Endothelial cell of umbilical vein (primary cell): ENCODE measurements around the gene ZNF711. TPM values are rescaled to one million over a fixed set of nuclear protein-coding genes. Genes with fewer than 3 reads are reported as not detected.
A peak's percentile ranks its signal among the peaks of the same experiment; 100 is the strongest.

Experiments
- BruUV-seq: library from RNA; stranded (reverse); fragments of 400-500 nt; replicated peaks from 2 replicates; lab custom pipeline; 2021; lab: Mats Ljungman, UMichigan
- CTCF ChIA-PET: fragments of 300-600, 350-600 bp; sonication (Branson Sonifier 250); formaldehyde crosslinking; loops from one replicate; lab custom pipeline; 2021; ENCODE audit warnings: antibody characterized with exemption, inconsistent platforms; lab: Charles Lee
- POLR2A ChIA-PET: fragments of 300-600, 350-600 bp; sonication (Branson Sonifier 250); formaldehyde crosslinking; loops from one replicate; lab custom pipeline; 2021; ENCODE audit warnings: antibody characterized with exemption, inconsistent platforms; lab: Charles Lee
- DNase-seq: peaks from one replicate; pipeline ENCODE4 v3.0.0-alpha.2; 2011; ENCODE audit warnings: low read depth, low spot score
- FAIRE-seq: peaks from 2 replicates; lab custom pipeline; 2011; peaks lifted over from hg19 to GRCh38; lab: Jason Lieb, UNC
- H2AFZ ChIP-seq: 2 replicates; pipeline ENCODE4 v1.6.0; 2012; ENCODE audit warnings: low read depth, low read length, control low read depth, inconsistent platforms
- H3K27ac ChIP-seq: 2 replicates; pipeline ENCODE4 v1.5.1; 2011; ENCODE audit warnings: low read depth, mild to moderate bottlenecking, control low read depth, low read length, moderate library complexity; ENCODE audit not compliant: insufficient read depth
- H3K27me3 ChIP-seq, 2 experiments: 2 replicates each; pipeline versions ENCODE4 v1.6.0 to v1.6.1; 2011; ENCODE audit warnings: low read length in 2 of 2, mixed read lengths in 1 of 2; ENCODE audit not compliant: control insufficient read depth in 2 of 2, insufficient read depth in 2 of 2
- H3K36me3 ChIP-seq, 2 experiments: 2 replicates in 1 of 2; 3 replicates in 1 of 2; pipeline ENCODE4 v1.5.1; 2011; ENCODE audit warnings: low read length in 2 of 2, mild to moderate bottlenecking in 1 of 2, moderate library complexity in 1 of 2; ENCODE audit not compliant: control insufficient read depth in 2 of 2, insufficient read depth in 2 of 2; ENCODE audit errors: extremely low read depth in 1 of 2
- H3K4me1 ChIP-seq: 3 replicates; pipeline ENCODE4 v1.5.1; 2011; ENCODE audit warnings: mild to moderate bottlenecking, low read length; ENCODE audit not compliant: control insufficient read depth, insufficient read depth; ENCODE audit errors: extremely low read depth
- H3K4me2 ChIP-seq: 2 replicates; pipeline ENCODE4 v1.6.1; 2011; ENCODE audit warnings: low read length, control low read depth, mixed read lengths; ENCODE audit not compliant: insufficient read depth
- H3K4me3 ChIP-seq, 3 experiments: fragments of 200-600 bp in 1 of 3; sonication (generic), shearing (Covaris generic) in 1 of 3; replicated peaks in 1 of 3; 2 replicates each; pipeline ENCODE4 v1.5.1; 2011 to 2016; ENCODE audit warnings: control low read depth in 3 of 3, low read length in 3 of 3, mild to moderate bottlenecking in 2 of 3, inconsistent platforms in 1 of 3, low read depth in 1 of 3, moderate library complexity in 1 of 3; ENCODE audit not compliant: insufficient read depth in 1 of 3
- H3K79me2 ChIP-seq: 2 replicates; pipeline ENCODE4 v1.6.0; 2012; ENCODE audit warnings: low read length, inconsistent platforms; ENCODE audit not compliant: control insufficient read depth, insufficient read depth
- H3K9ac ChIP-seq: replicated peaks from 2 replicates; pipeline ENCODE3; 2011; ENCODE audit warnings: low read length, control low read depth; ENCODE audit not compliant: insufficient read depth; ENCODE audit errors: extremely low read depth
- H3K9me1 ChIP-seq: replicated peaks from 3 replicates; pipeline ENCODE4 v1.6.0; 2011; ENCODE audit warnings: mild to moderate bottlenecking, low read length; ENCODE audit not compliant: control insufficient read depth, insufficient read depth; ENCODE audit errors: extremely low read depth
- H3K9me3 ChIP-seq: replicated peaks from 2 replicates; pipeline ENCODE4 v1.5.1; 2012; ENCODE audit warnings: low read length, inconsistent platforms; ENCODE audit not compliant: control insufficient read depth, insufficient read depth
- H4K20me1 ChIP-seq: replicated peaks from 2 replicates; pipeline ENCODE3; 2011; ENCODE audit warnings: mild to moderate bottlenecking, low read length; ENCODE audit not compliant: control insufficient read depth, insufficient read depth; ENCODE audit errors: extremely low read depth
- CTCF ChIP-seq, 2 donors: IDR thresholded peaks; 1 replicate in 1 of 2; 2 replicates in 1 of 2; pipeline ENCODE4 v1.5.1; 2011; ENCODE audit warnings: low read length in 2 of 2, mild to moderate bottlenecking in 2 of 2, moderate library complexity in 2 of 2, control low read depth in 1 of 2, inconsistent platforms in 1 of 2, low read depth in 1 of 2; ENCODE audit not compliant: insufficient read depth in 1 of 2; ENCODE audit errors: extremely low read depth in 1 of 2
- EZH2 ChIP-seq: IDR thresholded peaks from 2 replicates; pipeline ENCODE4 v1.6.1; 2012; ENCODE audit warnings: borderline replicate concordance, low read depth, mild to moderate bottlenecking, moderate library complexity, low read length, inconsistent platforms; ENCODE audit not compliant: severe bottlenecking
- FOS ChIP-seq: IDR thresholded peaks from 2 replicates; pipeline ENCODE4 v1.6.1; 2011; ENCODE audit warnings: mild to moderate bottlenecking, low read length, moderate library complexity, borderline replicate concordance; ENCODE audit not compliant: insufficient read depth
- GATA2 ChIP-seq: IDR thresholded peaks from 2 replicates; pipeline ENCODE4 v1.7.0; 2011; ENCODE audit warnings: low read depth, mild to moderate bottlenecking, moderate library complexity, mixed read lengths, low read length; ENCODE audit not compliant: insufficient read length, insufficient read depth
- JUN ChIP-seq: IDR thresholded peaks from 2 replicates; pipeline ENCODE4 v1.6.1; 2011; ENCODE audit warnings: borderline replicate concordance, low read depth; ENCODE audit not compliant: insufficient read length, insufficient read depth
- MAX ChIP-seq: IDR thresholded peaks from 2 replicates; pipeline ENCODE4 v1.6.1; 2011; ENCODE audit not compliant: insufficient read depth, insufficient read length
- MYC ChIP-seq: IDR thresholded peaks from one replicate; pipeline ENCODE4 v1.6.1; 2011; ENCODE audit warnings: mild to moderate bottlenecking, low read depth, low read length
- POLR2A ChIP-seq: IDR thresholded peaks from 2 replicates; pipeline ENCODE4 v1.6.1; 2012; ENCODE audit warnings: low read depth, mild to moderate bottlenecking, control low read depth, low read length
- POLR2AphosphoS5 ChIP-seq: IDR thresholded peaks from 2 replicates; pipeline ENCODE4 v1.6.1; 2012; ENCODE audit warnings: low read depth, mild to moderate bottlenecking, control low read depth, low read length, moderate library complexity; ENCODE audit not compliant: insufficient read depth
- dilution Hi-C: fragments of 300-500 bp; cut with MboI; formaldehyde crosslinking; loops from one replicate; pipeline ENCODE4 v1.15.0; 2019; ENCODE audit warnings: low sequenced_read_pairs; ENCODE audit not compliant: extremely low pct_ligation_motif_present
- intact Hi-C: fragments of 100-400 bp; cut with micrococcal nuclease; formaldehyde crosslinking; loops from one replicate; pipeline ENCODE4 v1.10.0; 2022
- polyA plus RNA-seq, 4 experiments: library from polyadenylated mRNA; depleted of rRNA in 3 of 4; stranded (reverse) in 3 of 4; unstranded in 1 of 4; fragments of >200 nt; gene quantifications; 2 replicates each; pipeline versions ENCODE4 v1.2.1 to v1.2.3, GENCODE V29; 2011 to 2012; ENCODE audit warnings: missing spikeins in 1 of 4
- total RNA-seq: library from RNA; stranded (reverse); gene quantifications from 2 replicates; pipeline ENCODE4 v1.2.3, GENCODE V29; 2021

ZNF711 gene
- total and polyA plus RNA-seq, 2 donors (not counting 3 experiments of a cell fraction or from before 2014, with no cell fraction given), result 2.2 to 5.0 TPM

- Histone ChIP-seq H3K4me1 (no peaks in the 10 kb centered on the region), H3K4me2 (peak overlapping the region; percentile 62), H3K36me3 (no peaks in the 10 kb centered on the region), H3K9me1 (no peaks in the 10 kb centered on the region), H4K20me1 (no peaks in the 10 kb centered on the region), H2AFZ (no peak overlapping the region), H3K27me3 (no peaks in the 10 kb centered on the region), H3K27ac (no peak overlapping the region), H3K79me2 (no peaks in the 10 kb centered on the region), H3K9me3 (no peaks in the 10 kb centered on the region), H3K4me3 (peak overlapping the region in 1 of 3 experiments; percentile 33), H3K9ac (peak overlapping the region; percentile 16)
- ChIA-PET CTCF (no interaction called here), POLR2A (no interaction called here)
- TF ChIP-seq EZH2 (no peak), POLR2A (no peak), MYC (no peak), GATA2 (no peak), MAX (no peak), POLR2AphosphoS5 (no peak), FOS (no peak), JUN (no peak), CTCF (IDR thresholded peaks at IDR 0.05; ENCODE audit: extremely low read depth in 1 of 2, insufficient read depth in 1 of 2, low read depth in 1 of 2, low read length in 2 of 2) (no peak)
- dilution Hi-C loops (no loop called here), intact Hi-C loops (no loop called here)
- BruUV-seq, result no TSS peak
- FAIRE-seq, result no peak
- no peak for DNase-seq
Observed at GRCh38 chrX:85243155-85243554, 636 bp upstream of the ZNF711 start.
